ENCODE data around the gene TMEM256.

Gene TMEM256

GRCh38 chr17:7403977-7404736 is at the start of gene TMEM256:
Gene TMEM256, minus strand, starts transcription at chr17:7404097. Its CDS starts 13 bp downstream, at chr17:7404084.
- DNase-seq, result peak; percentile 97

- DNase-seq, result no peak
These were observed 44.6 kb upstream of the TMEM256 start for GRCh38 chr17:7448461-7448860.

GRCh38 chr17:7445619-7445968 is 41.7 kb upstream of the TMEM256 start:
- DNase-seq, result no peak

GRCh38 chr17:7444682-7445618 is 41.1 kb upstream of the TMEM256 start, which contains the start of gene CHRNB1:
Gene CHRNB1, plus strand, starts transcription at chr17:7445061. Its CDS starts 67 bp downstream, at chr17:7445128.
- no peak for DNase-seq

GRCh38 chr17:7443499-7444485 is 39.9 kb upstream of the TMEM256 start:
- DNase-seq, result no peak

GRCh38 chr17:7442142-7442541 is 38.2 kb upstream of the TMEM256 start:
- DNase-seq, result no peak

- DNase-seq, result no peak
These were observed 37.4 kb upstream of the TMEM256 start for GRCh38 chr17:7441266-7441665.

- no peak for DNase-seq
These were observed 36.9 kb upstream of the TMEM256 start for GRCh38 chr17:7440834-7441195.

- peak; percentile 27 for DNase-seq
These were observed 36.4 kb upstream of the TMEM256 start for GRCh38 chr17:7440113-7440833.

GRCh38 chr17:7439462-7440112 is 35.7 kb upstream of the TMEM256 start, which contains the start of gene FGF11:
Gene FGF11, plus strand, starts transcription at chr17:7439512. Its CDS starts 109 bp downstream, at chr17:7439621.
- no peak for DNase-seq

- no peak for DNase-seq
These were observed 35.0 kb upstream of the TMEM256 start for GRCh38 chr17:7438656-7439460.

GRCh38 chr17:7437950-7438614 is 34.2 kb upstream of the TMEM256 start:
- peak; percentile 59 for DNase-seq

GRCh38 chr17:7437369-7437863 is 33.5 kb upstream of the TMEM256 start:
- DNase-seq, result no peak

- peak; percentile 91 for DNase-seq
These were observed 32.9 kb upstream of the TMEM256 start for GRCh38 chr17:7436556-7437368.

- peak; percentile 65 for DNase-seq
These were observed 32.0 kb upstream of the TMEM256 start for GRCh38 chr17:7435676-7436555.

- no peak for DNase-seq
These were observed 28.4 kb upstream of the TMEM256 start for GRCh38 chr17:7432296-7432695.

- no peak for DNase-seq
These were observed 27.3 kb upstream of the TMEM256 start for GRCh38 chr17:7431231-7431630.

- no peak for DNase-seq
These were observed 25.8 kb upstream of the TMEM256 start for GRCh38 chr17:7429722-7430121.

Data from activated CD4-positive, alpha-beta T cell treated with anti-CD3 and anti-CD28 coated beads, Interleukin-2, Interleukin-6, amounts not matched to agents 100 ng/mL and 50 ng/mL, durations not matched to agents 16 hours and 8 hours (primary cell).